B cell (primary cell): ENCODE data around the gene C19orf73. TPM values are rescaled to one million over a fixed set of nuclear protein-coding genes. Genes with fewer than 3 reads are reported as not detected.

Source experiments
- ATAC-seq: fragments of 200-7000 bp; cut with Tn5 transposase; one replicate; pipeline ENCODE4 v1.10.0; 2021; ENCODE audit warnings: low read depth, mild to moderate bottlenecking, moderate number of reproducible peaks, moderate library complexity
- CTCF ChIA-PET: fragments of 350-600 bp; sonication (Branson Sonifier 250); formaldehyde crosslinking; loops from one replicate; lab custom pipeline; 2021; ENCODE audit warnings: antibody characterized with exemption, inconsistent platforms; lab: Charles Lee
- POLR2A ChIA-PET: fragments of 350-600 bp; sonication (Branson Sonifier 250); formaldehyde crosslinking; loops from one replicate; lab custom pipeline; 2021; ENCODE audit warnings: antibody characterized with exemption; lab: Charles Lee
- DNase-seq: peaks from one replicate; pipeline ENCODE4 v3.0.0; 2013
- H2AFZ ChIP-seq: 2 replicates; pipeline ENCODE4 v1.6.1; 2012; ENCODE audit warnings: mild to moderate bottlenecking, low read depth, low read length; ENCODE audit not compliant: insufficient read depth, poor library complexity, severe bottlenecking
- H3K27ac ChIP-seq, 2 donors: 1 replicate in 1 of 2; 2 replicates in 1 of 2; pipeline ENCODE4 v1.5.1; 2012 to 2013; ENCODE audit warnings: low read length in 2 of 2, mild to moderate bottlenecking in 2 of 2, moderate library complexity in 1 of 2
- H3K27me3 ChIP-seq, 4 experiments: fragments of 200-600 bp in 1 of 4; sonication (generic) in 1 of 4; replicated peaks in 1 of 4; 1 replicate in 2 of 4; 2 replicates in 2 of 4; pipeline versions ENCODE4 v1.6.1 to v1.7.0; 2013 to 2016; ENCODE audit warnings: low read length in 3 of 4, mild to moderate bottlenecking in 2 of 4, mixed read lengths in 1 of 4, moderate library complexity in 1 of 4; ENCODE audit not compliant: insufficient read depth in 4 of 4, control insufficient read depth in 3 of 4; ENCODE audit errors: control extremely low read depth in 1 of 4
- H3K36me3 ChIP-seq, 2 experiments: replicated peaks in 1 of 2; 1 replicate in 1 of 2; 2 replicates in 1 of 2; pipeline versions ENCODE4 v1.6.1 to v1.7.1; 2013; ENCODE audit warnings: low read length in 1 of 2; ENCODE audit not compliant: insufficient read depth in 2 of 2, control insufficient read depth in 1 of 2; ENCODE audit errors: control extremely low read depth in 1 of 2, extremely low read depth in 1 of 2
- H3K4me1 ChIP-seq, 2 donors: fragments of 200-600 bp in 1 of 2; sonication (generic) in 1 of 2; 1 replicate in 1 of 2; 2 replicates in 1 of 2; pipeline versions ENCODE4 v1.5.1 to v1.6.1; 2013 to 2017; ENCODE audit warnings: low read length in 2 of 2; ENCODE audit not compliant: control insufficient read depth in 2 of 2, insufficient read depth in 2 of 2
- H3K4me2 ChIP-seq: replicated peaks from 2 replicates; pipeline ENCODE3; 2012; ENCODE audit warnings: mild to moderate bottlenecking, low read depth, low read length; ENCODE audit not compliant: poor library complexity, severe bottlenecking
- H3K4me3 ChIP-seq, 5 experiments: fragments of 200-600 bp in 1 of 5; sonication (generic) in 1 of 5; 1 replicate in 3 of 5; 2 replicates in 2 of 5; pipeline versions ENCODE4 v1.5.1 to v1.7.0; 2011 to 2016; ENCODE audit warnings: low read length in 4 of 5, mild to moderate bottlenecking in 4 of 5, low read depth in 2 of 5, control low read depth in 1 of 5, moderate library complexity in 1 of 5; ENCODE audit not compliant: insufficient read depth in 1 of 5; ENCODE audit errors: control extremely low read depth in 1 of 5, extremely low read depth in 1 of 5
- H3K79me2 ChIP-seq: fragments of 200-600 bp; sonication (generic); one replicate; pipeline ENCODE4 v1.6.0; 2016; ENCODE audit warnings: low read length; ENCODE audit not compliant: control insufficient read depth, insufficient read depth
- H3K9ac ChIP-seq: fragments of 200-600 bp; sonication (generic); 2 replicates; pipeline ENCODE4 v1.6.1; 2017; ENCODE audit warnings: mild to moderate bottlenecking, low read length, moderate library complexity
- H3K9me3 ChIP-seq, 3 donors: one replicate each; pipeline versions ENCODE4 v1.6.1 to v1.7.1; 2013; ENCODE audit warnings: low read length in 2 of 3; ENCODE audit not compliant: control insufficient read depth in 2 of 3, insufficient read depth in 1 of 3; ENCODE audit errors: control extremely low read depth in 1 of 3
- H4K20me1 ChIP-seq: 2 replicates; pipeline ENCODE4 v1.6.0; 2012; ENCODE audit warnings: mild to moderate bottlenecking, low read length; ENCODE audit not compliant: insufficient read depth, control insufficient read depth, poor library complexity, severe bottlenecking
- H3K27ac Mint-ChIP-seq: one replicate; pipeline ENCODE4 v1.8.0; 2021; ENCODE audit warnings: mixed read lengths
- H3K27me3 Mint-ChIP-seq: one replicate; pipeline ENCODE4 v1.8.0; 2021; ENCODE audit warnings: mixed read lengths
- H3K4me1 Mint-ChIP-seq: one replicate; pipeline ENCODE4 v1.8.0; 2021; ENCODE audit warnings: mixed read lengths
- H3K4me3 Mint-ChIP-seq: one replicate; pipeline ENCODE4 v1.8.0; 2021; ENCODE audit warnings: mixed read lengths
- H3K9me3 Mint-ChIP-seq: one replicate; pipeline ENCODE4 v1.8.0; 2022; ENCODE audit warnings: mixed read lengths; ENCODE audit not compliant: insufficient read depth
- CTCF ChIP-seq: fragments of 200-600 bp; IDR thresholded peaks from one replicate; pipeline ENCODE4 v1.8.0; 2022; ENCODE audit warnings: antibody characterized with exemption, mild to moderate bottlenecking
- EZH2 ChIP-seq: IDR thresholded peaks from 2 replicates; pipeline ENCODE4 v1.6.1; 2012; ENCODE audit warnings: borderline replicate concordance, low read depth, mild to moderate bottlenecking, moderate library complexity, low read length; ENCODE audit not compliant: insufficient read depth, poor library complexity, severe bottlenecking
- WGBS: methylation state at CpG from one replicate; pipeline ENCODE4 v1.1.5; 2013; ENCODE audit warnings: missing lambda C conversion rate; ENCODE audit not compliant: insufficient coverage; 5-methylcytosine and 5-hydroxymethylcytosine counted together
- intact Hi-C: fragments of 100-400 bp; cut with micrococcal nuclease; formaldehyde crosslinking; loops from one replicate; pipeline ENCODE4 v1.10.0; 2022
- polyA plus RNA-seq: library from polyadenylated mRNA; depleted of rRNA; stranded (reverse); fragments of >200 nt; gene quantifications from 2 replicates; pipeline ENCODE4 v1.2.3, GENCODE V29; 2012
- total RNA-seq, 2 donors: library from RNA; stranded (reverse); fragments of 120-200 nt in 1 of 2; gene quantifications; 1 replicate in 1 of 2; 2 replicates in 1 of 2; pipeline versions ENCODE4 v1.2.3 to v1.2.4, GENCODE V29; 2013 to 2022

The C19orf73 gene
- total and polyA plus RNA-seq, 2 donors (not counting 1 experiment from before 2014, with no cell fraction given) = 3.9 to 8.2 TPM

GRCh38 chr19:49117677-49118564, 1.0 kb downstream of the C19orf73 start:
- CTCF ChIA-PET = interaction anchor here (1.0 to 5.6 kb wide), 3 partner anchors 12 to 322 kb away, joined by 3 to 33 read pairs (median 5); no protein-coding TSS in a partner anchor
- DNase-seq (peak; percentile 40), ATAC-seq (no peak)
- Mint-ChIP-seq H3K4me3 (peak overlapping the region; percentile 90), H3K27ac (peak overlapping the region; percentile 93), H3K9me3 (no peaks in the 10 kb centered on the region), H3K4me1 (peaks cover 47% of the 10 kb centered on the region), H3K27me3 (peaks cover 6% of the 10 kb centered on the region)
- TF ChIP-seq CTCF (no peak), EZH2 (no peak)
- Histone ChIP-seq H3K9me3 (no peaks in the 10 kb centered on the region), H2AFZ (peak overlapping the region; percentile 83), H3K4me1 (peaks cover 25 to 40% of the 10 kb centered on the region in 2 donors), H3K27me3 (peaks cover 0 to 11% (median 2%) of the 10 kb centered on the region in 4 experiments), H3K36me3 (no peaks in the 10 kb centered on the region), H3K27ac (peak overlapping the region; percentile 93 to 95), H3K4me3 (peak overlapping the region; percentile 39 to 88 (median 62)), H3K79me2 (no peaks in the 10 kb centered on the region), H3K4me2 (peak overlapping the region; percentile 91), H3K9ac (peak overlapping the region; percentile 85), H4K20me1 (no peaks in the 10 kb centered on the region)
- intact Hi-C loops = loop anchor here (2.0 to 10.0 kb wide), 5 partner anchors 33 to 699 kb away; partner anchors contain the start of genes DBP, GYS1, MED25 and PRMT1
- POLR2A ChIA-PET = interaction anchor here (0.6 to 0.7 kb wide), 3 partner anchors 34 to 480 kb away, joined by 5 to 8 read pairs (median 6); no protein-coding TSS in a partner anchor
- WGBS = 77% methylated on average over 24 of the region's 26 CpGs
